Left cardiac atrium (tissue), 4 donors: ENCODE data around the gene SLC27A5. TPM values are rescaled to one million over a fixed set of nuclear protein-coding genes. Genes with fewer than 3 reads are reported as not detected.
A peak's percentile ranks its signal among the peaks of the same experiment; 100 is the strongest.
"Not testable (repeated sequence)": the region's sequence is repeated elsewhere in the genome, so short reads cannot be mapped to it uniquely, and the experiment has no call there.

Experiments
- ATAC-seq, 2 donors: fragments of 200-7000 bp; cut with Tn5 transposase; one replicate each; pipeline ENCODE4 v1.9.1; 2020; ENCODE audit warnings: mild to moderate bottlenecking in 2 of 2, moderate library complexity in 2 of 2
- DNase-seq: peaks from one replicate; pipeline ENCODE4 v3.0.0-alpha.2; 2020
- intact Hi-C, 2 donors: fragments of 100-400 bp; cut with DNase I; formaldehyde crosslinking; loops; one replicate each; pipeline versions ENCODE4 v1.14.1 to v1.15.1; 2022 to 2023
- total RNA-seq, 2 donors: library from RNA; stranded (reverse); fragmentation: NEBNext Ultra II Directional; extraction: Animal tissue kit (Norgen Biotek cat#: 25700); gene quantifications; one replicate each; pipeline ENCODE4 v1.2.1, GENCODE V29; 2021
- donor health status: DM: no; HTN: yes; CAD: no.
- donor health status: DM: no; HTN: yes; CAD: no; lungs with severe emphysema.
- donor health status: DM: yes; HTN: yes; CAD: no.
- donor health status: Dilated cardiomyopathy.

Gene SLC27A5
- total RNA-seq, 2 donors from 2014 or later = 6.0 to 6.3 TPM

DNA sequence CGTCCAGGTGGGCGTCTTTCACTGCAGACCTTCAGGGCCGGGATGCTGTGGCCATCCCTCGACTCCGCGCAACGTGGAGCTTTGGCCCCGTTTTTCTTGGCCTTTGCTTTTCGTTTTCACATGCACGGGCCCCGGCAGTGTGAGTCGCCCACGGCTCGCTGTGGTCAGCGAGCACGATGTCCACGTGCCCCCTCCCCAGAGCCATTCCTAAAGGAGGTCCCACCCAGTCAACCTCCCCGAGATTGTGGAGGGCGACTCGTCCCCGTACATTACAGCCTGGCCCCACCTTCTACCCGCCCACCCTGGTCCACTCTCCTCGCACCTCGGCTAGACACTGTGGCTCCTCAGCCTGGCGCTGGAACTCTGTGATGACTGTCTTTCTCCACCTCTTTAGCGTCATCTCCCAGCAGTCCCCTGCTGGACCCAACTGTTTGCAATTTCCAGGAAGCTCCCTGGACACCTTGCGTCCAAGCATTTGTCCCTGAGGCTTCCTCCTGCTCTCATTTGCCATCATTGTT is 35.2 kb downstream of the SLC27A5 start:
- DNase-seq = peak; percentile 61
- intact Hi-C loops = no loop called here
- peak in 1 of 2 donors; percentile 3 for ATAC-seq

DNA sequence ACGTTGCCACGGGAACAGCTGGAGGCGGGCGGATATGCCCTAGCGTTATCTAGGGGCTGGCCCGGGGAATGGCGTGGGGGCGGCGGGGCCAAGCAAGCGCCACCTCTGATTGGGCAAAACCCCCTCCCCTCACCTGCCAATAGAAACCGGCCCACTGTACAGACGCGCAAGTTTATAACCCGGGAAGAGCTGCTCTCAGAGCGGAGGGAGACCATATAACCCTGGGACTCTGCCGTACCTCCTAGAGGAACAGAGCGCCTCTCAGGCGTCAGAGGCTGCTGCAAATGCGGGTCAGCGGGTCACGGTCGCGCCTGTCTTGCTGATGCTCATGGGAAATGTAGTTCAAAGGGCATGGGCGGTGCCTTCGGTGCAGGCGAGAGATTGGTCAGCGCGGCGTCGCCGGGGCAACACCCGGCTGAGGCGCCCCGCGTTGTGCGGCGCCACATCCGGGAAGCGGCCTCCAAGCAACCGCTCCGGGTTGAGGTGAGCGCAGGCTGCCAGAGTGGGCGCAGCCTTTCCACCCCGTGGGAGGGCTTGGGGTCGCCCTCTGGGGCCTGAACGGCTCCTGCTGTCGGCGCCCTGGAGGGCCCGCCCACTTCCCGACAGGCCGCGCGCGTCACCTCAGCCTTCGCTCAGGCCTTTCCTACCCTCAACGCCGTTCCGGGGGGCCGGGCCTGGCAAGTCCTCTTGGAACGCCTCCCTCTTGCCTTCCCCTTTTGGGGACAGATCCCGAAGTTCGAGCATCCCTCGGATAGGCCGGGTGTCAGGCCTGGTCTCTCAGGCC is 35.9 kb downstream of the SLC27A5 start, which contains the start of gene ZNF446:
ZNF446 (plus strand) TSS at position 639 of the 784 bp plus-strand sequence. CDS start 867 bp downstream, outside the sequence.
- DNase-seq (peak; percentile 97), ATAC-seq (peak; percentile 95)
- intact Hi-C loops = no loop called here

DNA sequence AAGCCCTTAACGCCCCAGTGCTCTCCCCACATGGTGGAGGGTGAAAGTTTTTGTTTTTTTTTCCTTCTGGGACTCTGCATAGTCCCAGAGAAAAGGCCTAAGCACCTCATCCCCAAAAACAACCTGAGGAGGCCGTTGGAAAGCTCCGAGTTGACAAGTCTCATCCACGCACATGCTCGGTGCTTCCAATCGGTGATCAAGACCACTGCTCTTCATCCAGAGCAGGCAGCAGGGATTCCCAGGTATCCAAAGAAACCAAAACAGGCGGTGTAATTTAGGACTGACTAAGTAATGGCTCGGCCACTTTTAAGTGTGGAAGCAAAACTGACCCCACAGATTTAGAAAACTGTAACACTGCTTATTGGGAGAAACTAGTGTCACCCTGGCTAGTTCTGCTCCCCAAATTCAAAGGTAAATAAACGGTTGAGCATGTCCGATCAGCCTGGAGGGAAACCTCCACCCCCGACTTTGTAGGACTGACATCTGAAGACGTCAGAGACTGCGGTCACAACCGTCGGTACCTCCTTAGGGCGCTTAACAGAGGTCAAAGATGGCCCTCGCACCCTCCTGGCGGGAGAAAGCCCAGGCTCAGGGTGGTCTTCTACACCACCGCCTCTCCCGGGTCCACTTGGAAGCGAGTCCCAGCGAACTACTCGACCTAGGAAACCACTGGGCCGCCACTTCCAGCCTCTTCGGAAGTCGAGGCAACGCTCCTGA is 36.6 kb downstream of the SLC27A5 start:
- intact Hi-C loops = no loop called here
- no peak for ATAC-seq
- DNase-seq = no peak

DNA sequence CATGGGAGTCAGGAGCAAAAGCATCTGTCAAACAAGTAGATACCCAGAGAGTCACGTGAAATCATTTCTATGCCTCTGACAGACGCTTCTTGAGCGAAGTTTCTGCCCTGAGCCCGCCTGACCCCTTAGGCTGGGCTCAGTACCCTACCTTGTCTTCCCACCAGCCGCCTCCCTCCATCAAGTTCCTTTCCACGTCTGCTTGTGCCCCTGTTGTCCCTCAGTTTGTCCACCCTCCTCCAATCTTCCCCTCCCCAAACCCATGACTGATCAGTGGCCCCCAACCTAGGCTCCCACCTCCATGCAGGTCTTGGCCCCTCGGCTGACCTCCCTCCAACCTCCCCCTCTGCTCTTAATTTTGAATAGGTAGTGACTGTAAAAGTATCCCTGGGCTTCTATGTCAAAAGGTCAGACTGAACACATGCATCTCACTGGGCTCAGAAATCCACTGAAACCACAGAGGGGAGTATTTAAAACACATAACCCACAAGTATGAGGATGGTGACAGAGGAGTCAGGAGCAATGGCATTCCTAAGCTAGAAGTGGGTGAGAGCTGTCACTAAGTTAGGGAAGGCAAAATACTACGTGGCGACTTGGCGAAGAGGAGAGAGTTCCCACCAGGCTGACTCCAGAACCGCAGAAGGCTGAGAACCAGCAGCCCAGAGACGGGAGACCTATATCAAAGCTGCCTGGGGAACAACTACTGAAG is 37.3 kb downstream of the SLC27A5 start:
- ATAC-seq (no peak), DNase-seq (no peak)
- intact Hi-C loops = no loop called here

- DNase-seq (no peak), ATAC-seq (no peak)
- intact Hi-C loops = no loop called here
These were observed 38.0 kb downstream of the SLC27A5 start for GRCh38 chr19:58473775-58474174.

- no peak for DNase-seq
- intact Hi-C loops = no loop called here
These were observed 40.1 kb downstream of the SLC27A5 start for GRCh38 chr19:58471736-58472135.

GRCh38 chr19:58470837-58471543 is 40.8 kb downstream of the SLC27A5 start:
- intact Hi-C loops, DNase-seq, ATAC-seq: not testable (repeated sequence)

More at GRCh38 chr19:58471736-58472135, 40.1 kb downstream of the SLC27A5 start:
- no peak for ATAC-seq

GRCh38 chr19:58469241-58470013 is 42.4 kb downstream of the SLC27A5 start:
- intact Hi-C loops = no loop called here
- no peak for ATAC-seq
- no peak for DNase-seq

DNA sequence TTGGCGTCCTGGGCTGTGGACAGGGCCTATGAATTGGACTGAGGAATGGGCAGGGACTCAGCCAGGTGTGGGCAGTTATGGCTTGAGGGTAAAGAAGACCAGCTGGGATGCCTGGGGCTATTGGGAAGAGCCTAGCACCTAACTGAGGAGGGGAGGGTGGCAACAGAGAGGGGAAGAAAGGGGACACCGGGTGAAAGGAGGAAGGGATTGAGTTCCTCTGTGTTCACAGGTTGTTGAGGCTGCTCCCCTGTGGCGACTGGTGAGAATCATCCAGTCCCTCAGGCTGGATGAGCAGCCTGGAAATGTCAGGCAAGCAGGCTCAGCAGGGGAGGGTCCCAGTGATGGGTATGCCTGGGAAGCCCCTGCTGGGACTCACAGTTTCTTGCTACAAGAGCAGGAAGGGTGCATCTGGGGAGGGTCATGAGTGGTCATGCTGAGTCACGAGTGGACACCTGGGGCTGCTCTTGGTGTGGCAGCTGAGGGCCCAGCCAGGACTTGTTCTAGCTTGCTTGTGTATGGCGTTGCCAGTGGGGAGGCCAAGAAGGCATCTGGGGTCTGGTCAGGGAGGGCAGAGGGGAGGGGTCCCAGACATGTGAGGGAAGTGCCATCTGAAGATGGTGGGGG is 43.5 kb downstream of the SLC27A5 start:
- no peak for ATAC-seq
- intact Hi-C loops = no loop called here

DNA sequence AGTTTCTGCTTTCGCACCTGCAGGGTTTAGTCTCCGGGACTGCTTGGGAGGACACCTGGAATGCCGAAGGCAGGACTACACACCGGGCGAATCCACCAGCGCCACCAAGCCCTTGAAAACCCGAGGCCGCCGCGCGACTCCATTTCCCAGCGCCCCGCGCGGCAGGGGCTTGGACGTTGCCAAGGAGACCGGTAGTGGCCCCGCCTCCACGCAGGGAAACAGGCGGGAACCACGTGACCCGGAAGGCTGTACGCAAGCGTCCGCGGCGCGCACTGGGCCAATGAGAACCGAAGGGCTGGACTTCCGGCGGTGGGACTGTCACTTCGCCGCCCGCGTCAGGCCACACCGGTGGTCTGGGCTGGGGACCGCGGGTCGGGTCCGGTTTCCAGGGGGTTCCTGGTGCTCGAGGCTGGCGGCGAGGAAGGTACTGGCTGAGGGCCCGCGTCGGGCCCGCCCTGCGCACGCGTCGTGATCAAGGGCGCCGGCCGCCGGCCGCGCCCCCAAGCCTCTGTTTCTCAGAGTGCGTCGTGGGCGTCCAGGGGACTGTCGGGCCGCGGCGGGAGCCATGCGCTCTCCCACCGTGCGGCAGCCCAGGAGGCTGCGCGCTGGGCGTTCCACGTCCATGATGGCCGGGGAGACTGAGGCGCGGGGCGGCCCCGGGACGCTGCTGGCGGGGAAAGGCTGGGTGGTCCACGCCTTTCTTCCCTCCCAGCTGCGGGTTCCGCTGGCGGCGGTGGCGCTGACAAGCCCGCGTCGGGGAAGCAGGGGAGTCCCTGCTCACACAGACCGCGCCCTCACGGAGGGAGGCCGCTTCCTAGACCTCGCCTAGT is 44.8 kb downstream of the SLC27A5 start, which contains the start of gene ZNF324:
ZNF324 (plus strand) TSS at position 321 of the 830 bp plus-strand sequence. CDS start 2,106 bp downstream, outside the sequence.
- DNase-seq = peak; percentile 99
- intact Hi-C loops = no loop called here
- peak; percentile 99 for ATAC-seq

More for the DNA sequence above, 43.5 kb downstream of the SLC27A5 start:
- DNase-seq = no peak

DNA sequence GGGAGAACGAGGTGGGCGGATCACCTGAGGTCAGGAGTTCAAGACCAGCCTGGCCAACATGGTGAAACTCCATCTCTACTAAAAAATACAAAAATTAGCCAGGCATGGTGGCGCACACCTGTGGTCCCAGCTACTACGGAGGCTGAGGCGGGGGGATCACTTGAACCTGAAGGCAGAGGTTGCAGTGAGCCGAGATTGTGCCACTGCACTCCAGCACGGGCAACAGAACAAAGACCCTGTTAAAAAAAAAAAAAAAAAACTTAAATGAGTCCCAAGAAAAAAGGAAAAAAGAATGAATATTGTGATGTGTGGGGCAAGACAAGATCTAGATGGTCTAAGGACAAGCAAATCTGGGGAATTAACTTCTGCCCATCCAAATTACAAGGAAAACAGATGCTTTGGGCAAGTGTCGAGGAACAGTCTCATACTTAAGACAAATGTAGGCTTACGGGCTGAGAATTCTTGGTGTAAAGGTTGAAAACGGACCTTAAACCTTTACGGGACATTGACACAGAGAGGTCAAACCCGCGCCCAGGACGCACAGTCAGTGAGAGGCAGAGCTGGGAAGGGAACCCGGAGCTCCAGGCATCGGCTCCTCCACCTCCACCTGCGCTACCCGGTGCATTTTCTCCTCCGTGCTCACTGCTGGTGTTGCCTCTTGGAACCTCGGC is 45.6 kb downstream of the SLC27A5 start:
- intact Hi-C loops = no loop called here
- ATAC-seq = peak in 1 of 2 donors; percentile 17
- DNase-seq = no peak

- no peak for ATAC-seq
- DNase-seq = no peak
These were observed 51.8 kb downstream of the SLC27A5 start for GRCh38 chr19:58460039-58460438.

DNA sequence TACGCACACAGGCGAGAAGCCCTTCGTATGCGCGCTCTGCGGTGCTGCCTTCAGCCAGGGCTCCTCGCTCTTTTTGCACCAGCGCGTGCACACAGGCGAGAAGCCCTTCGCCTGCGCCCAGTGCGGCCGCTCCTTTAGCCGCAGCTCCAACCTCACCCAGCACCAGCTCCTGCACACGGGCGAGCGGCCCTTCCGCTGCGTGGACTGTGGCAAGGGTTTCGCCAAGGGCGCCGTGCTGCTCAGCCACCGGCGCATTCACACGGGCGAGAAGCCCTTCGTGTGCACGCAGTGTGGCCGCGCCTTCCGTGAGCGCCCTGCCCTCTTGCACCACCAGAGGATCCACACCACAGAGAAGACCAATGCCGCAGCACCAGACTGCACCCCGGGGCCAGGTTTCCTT is 55.7 kb downstream of the SLC27A5 start:
- ATAC-seq = no peak
- no peak for DNase-seq
- intact Hi-C loops = no loop called here

More at GRCh38 chr19:58460039-58460438, 51.8 kb downstream of the SLC27A5 start:
- intact Hi-C loops = no loop called here

DNA sequence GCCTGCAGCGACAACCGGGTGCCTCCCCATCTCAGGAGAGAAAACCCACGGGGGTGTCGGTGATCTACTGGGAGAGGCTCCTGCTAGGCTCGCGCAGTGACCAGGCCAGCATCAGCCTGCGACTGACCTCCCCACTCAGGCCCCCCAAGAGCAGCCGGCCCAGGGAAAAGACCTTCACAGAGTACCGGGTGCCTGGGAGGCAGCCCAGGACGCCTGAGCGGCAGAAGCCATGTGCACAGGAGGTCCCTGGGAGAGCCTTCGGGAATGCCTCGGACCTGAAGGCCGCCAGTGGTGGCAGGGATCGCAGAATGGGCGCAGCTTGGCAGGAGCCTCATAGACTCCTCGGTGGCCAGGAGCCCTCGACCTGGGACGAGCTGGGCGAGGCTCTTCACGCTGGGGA is 56.5 kb downstream of the SLC27A5 start:
- ATAC-seq (no peak), DNase-seq (no peak)

DNA sequence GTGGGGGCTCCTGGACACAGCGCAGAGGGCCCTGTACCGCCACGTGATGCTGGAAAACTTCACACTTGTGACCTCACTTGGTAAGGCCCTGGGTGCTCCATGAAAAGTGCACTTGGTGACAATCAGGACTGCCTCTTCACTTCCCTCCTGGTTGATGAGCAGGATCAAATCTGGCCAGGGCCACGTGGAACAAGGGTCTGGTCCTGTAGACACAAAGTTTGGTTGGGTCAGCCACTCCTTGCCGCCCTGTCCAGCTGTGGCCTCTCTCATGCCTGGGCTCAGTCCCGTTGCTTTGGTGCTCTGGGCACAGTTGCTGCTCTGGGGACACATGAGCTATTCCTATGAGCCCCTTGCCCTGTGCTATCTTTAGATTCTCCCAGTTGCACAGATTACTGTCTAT is 58.0 kb downstream of the SLC27A5 start:
- intact Hi-C loops = no loop called here
- ATAC-seq (no peak), DNase-seq (no peak)

More for the DNA sequence above, 56.5 kb downstream of the SLC27A5 start:
- intact Hi-C loops = no loop called here
